ENCODE measurements around the gene C17orf100.

DNA sequence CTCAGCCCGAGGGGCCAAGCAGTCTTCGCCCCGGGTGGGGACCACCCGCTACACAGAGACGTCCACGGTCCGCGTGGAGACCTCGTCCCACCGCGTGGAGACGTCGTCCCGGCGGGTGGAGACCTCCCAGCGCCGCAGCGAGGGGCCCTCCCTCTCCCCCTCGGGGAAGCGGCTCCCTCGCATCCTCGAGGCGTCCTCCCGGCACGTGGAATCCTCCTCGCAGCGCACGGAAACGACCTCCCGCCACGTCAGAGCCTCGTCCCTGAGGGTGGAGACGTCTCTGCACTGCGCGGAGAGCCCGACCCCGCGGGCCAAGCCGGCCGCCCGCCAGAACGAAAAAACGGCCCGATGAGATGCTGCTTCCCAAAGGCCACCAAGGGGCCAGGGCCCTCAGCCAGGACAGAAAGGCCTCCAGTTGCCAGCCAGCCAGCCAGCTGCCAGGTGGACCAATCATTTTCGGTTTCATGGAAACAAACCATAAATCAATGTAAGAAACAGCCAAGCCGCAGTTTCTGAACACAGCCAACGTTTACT lies 424 bp downstream of the C17orf100 start:
- TF ChIP-seq, protein P1, sequence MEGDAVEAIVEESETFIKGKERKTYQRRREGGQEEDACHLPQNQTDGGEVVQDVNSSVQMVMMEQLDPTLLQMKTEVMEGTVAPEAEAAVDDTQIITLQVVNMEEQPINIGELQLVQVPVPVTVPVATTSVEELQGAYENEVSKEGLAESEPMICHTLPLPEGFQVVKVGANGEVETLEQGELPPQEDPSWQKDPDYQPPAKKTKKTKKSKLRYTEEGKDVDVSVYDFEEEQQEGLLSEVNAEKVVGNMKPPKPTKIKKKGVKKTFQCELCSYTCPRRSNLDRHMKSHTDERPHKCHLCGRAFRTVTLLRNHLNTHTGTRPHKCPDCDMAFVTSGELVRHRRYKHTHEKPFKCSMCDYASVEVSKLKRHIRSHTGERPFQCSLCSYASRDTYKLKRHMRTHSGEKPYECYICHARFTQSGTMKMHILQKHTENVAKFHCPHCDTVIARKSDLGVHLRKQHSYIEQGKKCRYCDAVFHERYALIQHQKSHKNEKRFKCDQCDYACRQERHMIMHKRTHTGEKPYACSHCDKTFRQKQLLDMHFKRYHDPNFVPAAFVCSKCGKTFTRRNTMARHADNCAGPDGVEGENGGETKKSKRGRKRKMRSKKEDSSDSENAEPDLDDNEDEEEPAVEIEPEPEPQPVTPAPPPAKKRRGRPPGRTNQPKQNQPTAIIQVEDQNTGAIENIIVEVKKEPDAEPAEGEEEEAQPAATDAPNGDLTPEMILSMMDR (IDR thresholded peaks at IDR 0.05), result no peak
- TF ChIP-seq POLR2A (IDR thresholded peaks at IDR 0.05), result no peak

All from esophagus squamous epithelium (tissue), 4 donors.